Measurements from ENCODE around the gene EDA.

The EDA gene

GRCh38 chrX:69961365-69962072 lies 345.6 kb downstream of the EDA start:
- Histone ChIP-seq H3K4me2 (ENCODE audit: low read length) (no peak overlapping the region), H3K27ac (ENCODE audit: low read depth, low read length) (no peak overlapping the region), H3F3A (ENCODE audit: control insufficient read depth, insufficient read depth) (no peaks in the 10 kb centered on the region), H3K36me3 (ENCODE audit: control insufficient read depth, low read length) (no peaks in the 10 kb centered on the region), H3K9me3 (ENCODE audit: control insufficient read depth, insufficient read depth, low read length) (no peaks in the 10 kb centered on the region), H3K4me3 (ENCODE audit: low read length) (no peak overlapping the region), H3K27me3 (ENCODE audit: control insufficient read depth, low read length) (no peaks in the 10 kb centered on the region), H4K20me1 (ENCODE audit: control insufficient read depth, insufficient read depth, low read depth, low read length) (no peaks in the 10 kb centered on the region), H3K4me1 (ENCODE audit: control insufficient read depth, low read length) (no peaks in the 10 kb centered on the region), H3K79me2 (ENCODE audit: control insufficient read depth, low read length) (no peaks in the 10 kb centered on the region), H3K9me2 (replicated peaks; ENCODE audit: control insufficient read depth, low read length) (no peaks in the 10 kb centered on the region)
- no peak for TF ChIP-seq EZH2phosphoT487 (IDR thresholded peaks at IDR 0.05; ENCODE audit: borderline replicate concordance, low read length)
- TF ChIP-seq, protein P1, sequence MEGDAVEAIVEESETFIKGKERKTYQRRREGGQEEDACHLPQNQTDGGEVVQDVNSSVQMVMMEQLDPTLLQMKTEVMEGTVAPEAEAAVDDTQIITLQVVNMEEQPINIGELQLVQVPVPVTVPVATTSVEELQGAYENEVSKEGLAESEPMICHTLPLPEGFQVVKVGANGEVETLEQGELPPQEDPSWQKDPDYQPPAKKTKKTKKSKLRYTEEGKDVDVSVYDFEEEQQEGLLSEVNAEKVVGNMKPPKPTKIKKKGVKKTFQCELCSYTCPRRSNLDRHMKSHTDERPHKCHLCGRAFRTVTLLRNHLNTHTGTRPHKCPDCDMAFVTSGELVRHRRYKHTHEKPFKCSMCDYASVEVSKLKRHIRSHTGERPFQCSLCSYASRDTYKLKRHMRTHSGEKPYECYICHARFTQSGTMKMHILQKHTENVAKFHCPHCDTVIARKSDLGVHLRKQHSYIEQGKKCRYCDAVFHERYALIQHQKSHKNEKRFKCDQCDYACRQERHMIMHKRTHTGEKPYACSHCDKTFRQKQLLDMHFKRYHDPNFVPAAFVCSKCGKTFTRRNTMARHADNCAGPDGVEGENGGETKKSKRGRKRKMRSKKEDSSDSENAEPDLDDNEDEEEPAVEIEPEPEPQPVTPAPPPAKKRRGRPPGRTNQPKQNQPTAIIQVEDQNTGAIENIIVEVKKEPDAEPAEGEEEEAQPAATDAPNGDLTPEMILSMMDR (IDR thresholded peaks at IDR 0.05; ENCODE audit: low read depth, low read length, poor library complexity, severe bottlenecking), result no peak

GRCh38 chrX:69968950-69969349 lies 353.0 kb downstream of the EDA start:
- Histone ChIP-seq H3K27me3 (ENCODE audit: control insufficient read depth, low read length) (no peaks in the 10 kb centered on the region), H3K4me1 (ENCODE audit: control insufficient read depth, low read length) (no peaks in the 10 kb centered on the region), H3K9me2 (replicated peaks; ENCODE audit: control insufficient read depth, low read length) (no peaks in the 10 kb centered on the region), H3K79me2 (ENCODE audit: control insufficient read depth, low read length) (no peaks in the 10 kb centered on the region), H3K4me3 (ENCODE audit: low read length) (no peak overlapping the region), H3K36me3 (ENCODE audit: control insufficient read depth, low read length) (no peaks in the 10 kb centered on the region), H3K4me2 (ENCODE audit: low read length) (no peak overlapping the region), H3F3A (ENCODE audit: control insufficient read depth, insufficient read depth) (no peaks in the 10 kb centered on the region), H3K9me3 (ENCODE audit: control insufficient read depth, insufficient read depth, low read length) (no peaks in the 10 kb centered on the region), H4K20me1 (ENCODE audit: control insufficient read depth, insufficient read depth, low read depth, low read length) (no peaks in the 10 kb centered on the region), H3K27ac (ENCODE audit: low read depth, low read length) (no peak overlapping the region)
- TF ChIP-seq EZH2phosphoT487 (IDR thresholded peaks at IDR 0.05; ENCODE audit: borderline replicate concordance, low read length), result no peak

GRCh38 chrX:69969460-69969859 lies 353.5 kb downstream of the EDA start:
- Histone ChIP-seq H3K4me1 (ENCODE audit: control insufficient read depth, low read length) (no peaks in the 10 kb centered on the region), H3K27ac (ENCODE audit: low read depth, low read length) (no peak overlapping the region), H3K4me3 (ENCODE audit: low read length) (no peak overlapping the region), H3K4me2 (ENCODE audit: low read length) (no peak overlapping the region), H3K9me2 (replicated peaks; ENCODE audit: control insufficient read depth, low read length) (no peaks in the 10 kb centered on the region), H3F3A (ENCODE audit: control insufficient read depth, insufficient read depth) (no peaks in the 10 kb centered on the region), H3K9me3 (ENCODE audit: control insufficient read depth, insufficient read depth, low read length) (no peaks in the 10 kb centered on the region), H3K27me3 (ENCODE audit: control insufficient read depth, low read length) (no peaks in the 10 kb centered on the region), H3K79me2 (ENCODE audit: control insufficient read depth, low read length) (no peaks in the 10 kb centered on the region), H3K36me3 (ENCODE audit: control insufficient read depth, low read length) (no peaks in the 10 kb centered on the region), H4K20me1 (ENCODE audit: control insufficient read depth, insufficient read depth, low read depth, low read length) (no peaks in the 10 kb centered on the region)
- TF ChIP-seq EZH2phosphoT487 (IDR thresholded peaks at IDR 0.05; ENCODE audit: borderline replicate concordance, low read length), result no peak
- TF ChIP-seq, protein P1 (IDR thresholded peaks at IDR 0.05; ENCODE audit: low read depth, low read length, poor library complexity, severe bottlenecking), result no peak

DNA sequence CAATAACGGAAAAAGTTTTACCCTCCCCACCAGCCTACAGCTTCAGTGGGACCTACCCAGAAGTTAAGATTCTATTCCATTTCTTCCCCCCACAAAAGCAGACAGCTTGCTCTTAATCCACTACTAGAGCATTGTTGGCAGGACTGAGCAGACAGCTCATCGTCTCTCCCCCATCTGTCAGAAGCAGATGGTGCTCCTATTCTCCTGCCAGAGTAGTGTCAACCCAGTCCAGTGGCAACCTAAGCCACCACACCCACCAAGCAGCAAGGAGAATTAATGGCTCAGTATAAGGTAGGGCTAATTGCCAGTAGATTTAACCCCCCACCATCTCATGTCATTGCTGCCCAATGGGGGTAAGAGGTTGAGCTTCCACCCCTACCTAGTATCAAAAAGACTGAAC lies 371.8 kb downstream of the EDA start:
- Histone ChIP-seq H4K20me1 (ENCODE audit: control insufficient read depth, insufficient read depth, low read depth, low read length) (no peaks in the 10 kb centered on the region), H3K27me3 (ENCODE audit: control insufficient read depth, low read length) (no peaks in the 10 kb centered on the region)

More for the DNA sequence above, 371.8 kb downstream of the EDA start:
- H3K4me2 ChIP-seq (ENCODE audit: low read length), result no peak overlapping the region
- H3K9me2 ChIP-seq (replicated peaks; ENCODE audit: control insufficient read depth, low read length), result no peaks in the 10 kb centered on the region
- TF ChIP-seq EZH2phosphoT487 (IDR thresholded peaks at IDR 0.05; ENCODE audit: borderline replicate concordance, low read length), result no peak
- TF ChIP-seq, protein P1 (IDR thresholded peaks at IDR 0.05; ENCODE audit: low read depth, low read length, poor library complexity, severe bottlenecking), result no peak
- H3K4me3 ChIP-seq (ENCODE audit: low read length), result no peak overlapping the region
- H3K36me3 ChIP-seq (ENCODE audit: control insufficient read depth, low read length), result no peaks in the 10 kb centered on the region
- H3K9me3 ChIP-seq (ENCODE audit: control insufficient read depth, insufficient read depth, low read length), result no peaks in the 10 kb centered on the region
- no peaks in the 10 kb centered on the region for H3K79me2 ChIP-seq (ENCODE audit: control insufficient read depth, low read length)
- no peaks in the 10 kb centered on the region for H3K4me1 ChIP-seq (ENCODE audit: control insufficient read depth, low read length)
- H3F3A ChIP-seq (ENCODE audit: control insufficient read depth, insufficient read depth), result no peaks in the 10 kb centered on the region
- no peak overlapping the region for H3K27ac ChIP-seq (ENCODE audit: low read depth, low read length)

All from DOHH2 (cell line).